Measurements from ENCODE around the gene SPOCK1.

The SPOCK1 gene

GRCh38 chr5:137492331-137492730 lies 6.8 kb downstream of the SPOCK1 start:
- DNase-seq (ENCODE audit: low read depth), result no peak

GRCh38 chr5:137491121-137491520 lies 8.0 kb downstream of the SPOCK1 start:
- DNase-seq (ENCODE audit: low read depth), result no peak

GRCh38 chr5:137490591-137490990 lies 8.5 kb downstream of the SPOCK1 start:
- DNase-seq (ENCODE audit: low read depth), result no peak

GRCh38 chr5:137488974-137489373 lies 10.2 kb downstream of the SPOCK1 start:
- DNase-seq (ENCODE audit: low read depth), result no peak

GRCh38 chr5:137488516-137488915 lies 10.6 kb downstream of the SPOCK1 start:
- DNase-seq (ENCODE audit: low read depth), result no peak

- DNase-seq (ENCODE audit: low read depth), result no peak
These were observed 11.5 kb downstream of the SPOCK1 start for GRCh38 chr5:137487600-137487999.

- no peak for DNase-seq (ENCODE audit: low read depth)
These were observed 12.4 kb downstream of the SPOCK1 start for GRCh38 chr5:137486707-137487106.

- DNase-seq (ENCODE audit: low read depth), result no peak
These were observed 17.5 kb downstream of the SPOCK1 start for GRCh38 chr5:137481596-137481995.

- DNase-seq (ENCODE audit: low read depth), result no peak
These were observed 21.1 kb downstream of the SPOCK1 start for GRCh38 chr5:137478043-137478442.

- no peak for DNase-seq (ENCODE audit: low read depth)
These were observed 28.3 kb downstream of the SPOCK1 start for GRCh38 chr5:137470921-137471220.

GRCh38 chr5:137470111-137470920 lies 28.8 kb downstream of the SPOCK1 start:
- DNase-seq (ENCODE audit: low read depth), result no peak

GRCh38 chr5:137466889-137467288 lies 32.2 kb downstream of the SPOCK1 start:
- DNase-seq (ENCODE audit: low read depth), result no peak

- no peak for DNase-seq (ENCODE audit: low read depth)
These were observed 33.2 kb downstream of the SPOCK1 start for GRCh38 chr5:137465930-137466329.

- no peak for DNase-seq (ENCODE audit: low read depth)
These were observed 36.2 kb downstream of the SPOCK1 start for GRCh38 chr5:137462816-137463520.

- DNase-seq (ENCODE audit: low read depth), result no peak
These were observed 36.9 kb downstream of the SPOCK1 start for GRCh38 chr5:137462265-137462590.

- no peak for DNase-seq (ENCODE audit: low read depth)
These were observed 37.5 kb downstream of the SPOCK1 start for GRCh38 chr5:137461391-137462264.

GRCh38 chr5:137454671-137455070 lies 44.5 kb downstream of the SPOCK1 start:
- DNase-seq (ENCODE audit: low read depth), result no peak

GRCh38 chr5:137453483-137454080 lies 45.5 kb downstream of the SPOCK1 start:
- DNase-seq (ENCODE audit: low read depth), result no peak

- no peak for DNase-seq (ENCODE audit: low read depth)
These were observed 48.4 kb downstream of the SPOCK1 start for GRCh38 chr5:137450759-137451158.

GRCh38 chr5:137448868-137449267 lies 50.3 kb downstream of the SPOCK1 start:
- DNase-seq (ENCODE audit: low read depth), result no peak

GRCh38 chr5:137446615-137447014 lies 52.5 kb downstream of the SPOCK1 start:
- DNase-seq (ENCODE audit: low read depth), result no peak

GRCh38 chr5:137446151-137446550 lies 53.0 kb downstream of the SPOCK1 start:
- DNase-seq (ENCODE audit: low read depth), result no peak
